Measurements from ENCODE around the gene SUN5.

SUN5 gene

DNA sequence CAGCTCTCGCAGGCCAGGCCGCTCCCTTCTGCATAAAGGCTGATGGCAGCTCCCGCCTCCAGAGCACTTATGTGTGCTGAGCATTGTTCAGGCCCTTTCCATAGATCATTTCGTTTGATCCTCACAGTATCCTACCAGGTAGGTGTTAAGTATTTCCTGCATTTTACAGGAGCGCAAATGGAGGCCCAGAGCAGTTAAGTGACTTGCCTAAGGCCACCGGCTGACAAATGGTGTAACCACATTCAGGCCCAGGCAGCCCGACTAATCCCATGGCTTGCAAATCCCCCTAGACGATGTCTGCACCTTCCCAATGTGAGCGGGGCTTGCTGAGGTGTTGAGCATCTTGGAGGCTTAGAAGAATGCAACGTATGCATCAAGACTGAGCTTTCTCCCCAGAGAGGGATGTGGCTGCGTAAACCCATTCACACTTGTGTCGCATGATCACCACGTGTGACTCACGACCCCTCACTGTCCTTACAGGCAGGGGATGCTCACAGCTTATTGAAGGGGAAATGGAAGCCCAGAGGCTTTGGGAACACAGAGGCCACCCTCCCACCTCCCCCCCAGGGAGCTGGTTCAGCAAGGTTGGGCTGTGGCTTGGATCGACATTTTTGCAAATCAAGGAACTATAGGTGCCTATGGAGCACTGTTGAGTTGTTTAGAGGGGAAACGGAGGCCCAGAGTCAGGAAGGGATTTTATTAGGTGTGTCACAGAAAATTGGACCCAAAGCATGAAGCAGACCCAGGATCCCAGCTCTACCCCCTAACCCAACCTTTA, 10.3 kb upstream of the SUN5 start:
- DNase-seq (ENCODE audit: low read depth in 2 of 2) = no peak

DNA sequence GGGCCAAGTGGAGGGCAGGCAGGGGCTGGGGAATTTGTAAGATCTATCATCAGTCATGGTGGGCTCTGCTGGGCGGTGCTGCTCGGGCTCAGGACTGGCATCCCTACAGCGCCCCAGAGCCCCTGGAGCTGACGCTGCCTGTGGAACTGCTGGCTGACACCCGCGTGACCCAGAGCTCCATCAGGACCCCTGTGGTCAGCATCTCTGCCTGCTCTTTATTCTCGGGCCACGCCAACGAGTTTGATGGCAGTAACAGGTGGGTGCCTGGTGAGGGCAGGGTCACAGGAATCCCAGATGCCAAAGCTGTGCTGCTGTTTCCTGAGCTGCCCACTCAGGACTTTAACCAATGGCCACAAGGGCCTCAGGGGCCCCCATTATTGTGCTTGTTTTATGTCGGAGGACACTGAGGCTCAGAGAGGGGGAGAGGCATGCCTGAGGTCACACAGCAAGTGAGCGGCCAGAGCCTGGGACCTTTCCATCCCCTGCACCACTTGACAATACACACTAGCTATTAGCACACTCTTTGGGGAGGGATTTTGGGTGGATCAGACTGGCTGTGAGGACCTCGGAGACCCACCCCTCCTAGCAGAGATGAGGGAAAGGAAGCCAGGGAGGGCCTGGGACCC, 9.6 kb upstream of the SUN5 start:
- no peak for DNase-seq (ENCODE audit: low read depth in 2 of 2)

DNA sequence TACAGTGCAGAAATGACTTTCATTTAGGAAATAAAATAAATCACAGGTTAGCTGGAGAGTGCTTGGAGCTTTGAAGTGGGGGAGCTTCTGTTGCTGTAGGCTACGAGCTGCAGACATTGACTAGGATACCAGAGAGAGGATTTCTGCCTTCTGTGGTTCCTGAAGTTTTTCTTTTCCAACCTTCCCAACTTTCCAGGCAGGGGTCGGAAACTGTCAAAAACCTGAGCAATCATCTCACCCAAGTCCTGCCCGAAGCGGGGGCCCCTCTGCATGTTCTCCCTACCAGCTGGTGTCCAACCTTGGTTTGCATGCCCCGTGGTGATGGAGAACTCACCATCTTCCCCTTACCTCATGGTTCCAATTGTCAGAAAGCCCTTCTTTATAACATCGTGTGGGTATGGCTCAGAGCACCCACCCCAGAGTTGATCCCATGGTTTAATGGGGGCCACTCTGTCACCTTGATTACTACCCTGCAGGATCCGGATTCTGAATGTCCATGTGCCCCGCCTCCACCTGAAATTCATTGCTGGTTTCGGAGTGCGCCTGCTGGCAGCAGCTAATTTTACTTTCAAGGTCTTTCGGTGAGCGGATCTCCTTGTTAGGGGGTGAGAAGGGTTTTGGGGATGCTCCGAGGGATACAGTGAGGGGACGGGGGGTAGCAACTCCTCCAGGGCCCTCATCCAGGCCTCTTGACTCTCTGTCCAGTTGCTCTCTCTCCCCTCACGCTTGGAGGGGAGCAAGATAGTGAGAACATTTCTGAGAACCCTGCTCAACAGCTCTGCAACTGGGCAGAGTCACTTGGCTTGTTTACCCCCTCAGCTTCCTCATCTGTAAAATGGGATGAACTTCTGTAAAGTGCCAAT, 8.3 kb upstream of the SUN5 start:
- no peak for DNase-seq (ENCODE audit: low read depth in 2 of 2)

DNA sequence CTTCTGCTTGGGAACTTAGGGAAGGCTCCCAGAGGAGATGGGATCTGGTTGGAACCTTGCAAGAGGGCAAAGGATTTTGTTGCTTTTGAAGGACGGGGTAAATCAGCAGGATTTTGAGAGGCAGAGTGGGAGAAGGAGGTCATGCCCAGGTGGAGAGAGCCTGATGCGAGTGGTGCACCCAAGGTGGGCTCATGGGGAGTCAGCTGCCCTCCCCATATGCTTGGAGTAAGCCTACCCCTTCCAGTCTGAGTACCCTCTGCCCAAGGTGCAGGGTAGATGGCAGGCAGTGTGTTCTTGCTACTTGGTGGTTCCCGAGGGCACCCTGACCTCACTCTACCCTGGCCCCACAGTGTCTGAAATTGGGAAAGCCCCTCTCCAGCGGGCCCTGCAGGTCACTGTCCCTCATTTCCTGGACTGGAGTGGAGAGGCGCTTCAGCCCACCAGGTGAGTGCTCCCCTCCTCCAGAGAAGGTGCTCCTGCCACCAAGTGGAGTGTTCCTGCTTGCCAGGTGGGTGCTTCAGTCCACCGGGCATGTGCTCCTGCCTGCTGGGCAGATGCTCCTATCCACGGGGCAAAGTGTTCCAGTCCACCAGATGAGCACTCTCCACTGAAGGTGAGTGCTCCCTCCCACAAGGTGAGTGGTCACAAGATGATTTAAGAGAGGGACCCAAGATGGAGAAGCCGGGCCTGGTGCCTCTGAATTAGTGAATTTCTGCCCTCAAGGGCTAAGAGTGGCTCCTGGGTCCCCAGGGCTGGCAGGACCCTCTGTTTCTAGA, 6.6 kb upstream of the SUN5 start:
- no peak for DNase-seq (ENCODE audit: low read depth in 2 of 2)

DNA sequence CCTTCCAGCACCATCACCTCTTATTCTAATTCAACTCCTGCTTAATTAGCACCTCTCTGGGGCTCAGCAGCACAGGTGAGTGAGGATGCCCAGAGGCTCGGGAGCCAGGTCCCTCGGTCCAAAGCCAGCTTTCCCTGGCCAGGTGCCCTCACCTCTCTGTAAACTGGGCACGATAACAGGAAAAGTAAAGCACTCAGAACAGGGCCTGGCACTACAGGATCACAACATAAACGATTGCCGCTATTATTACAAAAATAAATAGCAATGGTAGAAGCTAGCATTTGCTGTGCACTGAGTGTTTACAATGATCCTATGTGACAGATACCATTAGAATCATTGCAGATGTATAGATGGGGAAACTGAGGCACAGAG, 5.9 kb upstream of the SUN5 start:
- DNase-seq (ENCODE audit: low read depth in 2 of 2) = no peak

DNA sequence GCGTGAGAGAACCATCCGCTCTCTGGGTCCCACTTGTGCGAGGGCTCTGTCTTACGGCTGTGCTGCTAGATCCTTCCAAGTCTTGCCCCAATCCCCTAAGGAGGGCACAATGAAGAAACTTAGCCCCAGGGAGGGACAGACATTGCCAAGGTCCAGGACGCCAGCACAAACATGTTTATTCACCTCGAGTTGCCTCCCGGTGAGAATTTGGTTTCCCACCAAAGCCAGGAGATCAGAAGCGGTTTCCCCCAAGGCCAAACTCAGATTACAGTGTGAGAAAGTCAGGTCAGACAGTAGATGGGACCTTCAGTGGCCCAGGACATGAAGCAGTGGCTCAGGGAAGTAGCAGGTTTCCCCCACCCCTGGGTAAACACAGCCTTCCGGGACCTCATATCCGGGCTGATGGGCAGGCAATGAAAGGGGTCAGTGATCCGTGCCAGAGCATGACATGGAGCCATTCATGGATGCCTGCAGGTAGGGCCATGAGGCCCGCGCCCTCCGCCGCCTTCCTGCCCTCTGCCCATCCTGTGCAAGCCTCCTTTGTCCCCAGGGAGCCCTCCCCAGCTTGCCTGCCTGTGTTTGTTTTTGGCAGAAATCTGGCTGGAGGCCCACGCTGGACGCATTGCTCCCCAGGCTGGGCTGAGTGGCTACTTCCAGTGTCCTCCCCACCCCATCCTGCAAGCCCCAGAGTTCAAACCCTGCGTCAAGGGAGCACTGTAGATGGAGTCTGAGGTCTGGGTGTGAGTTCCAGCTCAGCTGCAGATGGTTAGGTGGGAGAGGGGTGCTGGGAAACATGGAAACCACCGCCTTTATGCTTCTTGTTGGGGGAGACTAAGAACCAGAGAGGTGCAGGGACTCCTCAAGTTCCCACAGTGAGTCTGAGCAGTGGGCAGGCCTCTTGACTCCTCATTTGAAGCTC, 5.2 kb upstream of the SUN5 start:
- no peak for DNase-seq (ENCODE audit: low read depth in 2 of 2)

DNA sequence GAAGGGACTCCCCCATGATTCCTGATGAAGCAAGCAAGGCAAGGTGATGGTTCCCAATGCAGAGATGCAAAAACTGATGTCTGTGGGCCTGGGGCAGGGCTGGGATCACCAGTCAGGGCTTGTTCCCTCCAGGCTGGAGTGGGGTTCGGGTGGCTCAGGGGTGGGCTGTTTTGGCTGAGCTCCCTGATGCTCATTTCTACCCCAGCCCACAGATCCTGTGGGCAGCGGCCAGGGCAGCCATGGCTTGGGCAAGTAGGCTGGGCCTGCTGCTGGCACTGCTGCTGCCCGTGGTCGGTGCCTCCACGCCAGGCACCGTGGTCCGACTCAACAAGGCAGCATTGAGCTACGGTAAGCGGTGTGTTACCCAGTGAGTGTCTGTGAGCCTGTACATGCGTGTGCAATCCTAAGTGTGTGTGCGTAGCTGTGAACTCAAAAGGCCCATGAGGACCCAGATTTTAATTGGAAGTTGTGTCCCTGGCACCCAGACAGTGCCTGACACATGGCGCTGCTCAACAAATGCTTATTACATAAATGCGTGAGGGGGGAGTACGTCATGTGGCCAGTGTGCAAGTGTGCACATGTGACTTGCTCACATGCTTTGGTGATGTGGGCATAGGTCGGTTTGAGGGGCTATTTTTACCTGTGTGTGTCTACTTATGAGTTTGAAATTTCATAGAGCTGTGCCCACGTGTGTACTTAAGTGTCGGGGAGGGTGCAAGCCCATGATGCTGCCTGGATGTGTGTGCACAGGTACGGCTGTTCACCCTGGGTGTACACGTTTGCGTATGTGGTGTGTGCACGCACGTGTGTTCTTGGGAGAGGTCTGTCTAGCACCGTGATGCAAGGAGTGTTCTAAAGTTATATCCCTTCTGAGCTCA, 4.3 kb upstream of the SUN5 start:
- no peak for DNase-seq (ENCODE audit: low read depth in 2 of 2)

DNA sequence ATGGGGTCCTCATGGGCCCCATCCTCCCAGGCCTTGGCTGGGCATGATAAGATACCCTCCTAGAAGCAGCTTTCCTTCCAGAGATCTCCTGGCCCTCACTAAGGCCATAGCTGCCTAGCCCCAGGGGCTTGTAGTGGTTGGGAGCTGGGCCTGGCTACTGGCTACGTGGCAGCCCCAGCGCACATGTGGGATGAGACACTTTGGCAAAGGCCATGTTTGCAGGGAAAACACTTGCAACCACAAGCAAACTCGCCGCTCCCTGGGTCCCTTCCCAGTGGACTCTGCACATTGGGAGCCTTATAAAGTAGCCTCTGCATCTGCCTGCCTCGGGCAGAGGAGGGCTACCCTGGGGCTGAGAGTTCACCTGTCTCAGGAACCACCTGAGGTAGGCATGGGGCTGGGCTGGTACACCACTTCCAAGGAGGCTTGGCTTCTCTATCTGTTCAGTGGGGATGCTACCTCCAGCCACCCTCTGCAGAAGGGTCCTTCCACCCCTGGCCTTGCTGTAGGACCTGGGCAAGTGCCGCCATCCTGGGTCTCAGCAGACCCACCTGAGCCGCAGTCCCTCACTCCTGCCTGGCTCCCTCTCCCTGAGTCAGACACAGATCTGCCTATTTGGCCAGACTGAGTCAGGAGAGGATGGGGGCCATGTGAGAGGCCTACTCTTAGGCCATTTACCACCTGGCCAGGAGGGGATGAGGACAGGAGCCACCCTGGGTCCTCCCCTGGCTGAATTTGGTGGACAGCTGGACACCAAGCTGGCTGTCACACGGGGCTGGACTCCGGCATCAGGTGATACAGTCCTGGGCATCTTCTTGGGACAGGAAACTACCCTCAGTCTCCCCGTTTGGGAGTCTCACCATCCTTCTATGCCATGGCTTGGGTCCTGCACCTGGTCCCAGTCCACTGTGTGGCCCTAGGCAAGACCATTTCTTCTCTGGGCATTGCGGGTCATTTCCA, 3.4 kb upstream of the SUN5 start, which contains the start of gene BPIFB2:
Gene BPIFB2 (plus strand): TSS at position 329 of the 960 bp plus-strand sequence. CDS start 871 bp downstream, outside the sequence.
- DNase-seq (ENCODE audit: low read depth in 2 of 2) = no peak

DNA sequence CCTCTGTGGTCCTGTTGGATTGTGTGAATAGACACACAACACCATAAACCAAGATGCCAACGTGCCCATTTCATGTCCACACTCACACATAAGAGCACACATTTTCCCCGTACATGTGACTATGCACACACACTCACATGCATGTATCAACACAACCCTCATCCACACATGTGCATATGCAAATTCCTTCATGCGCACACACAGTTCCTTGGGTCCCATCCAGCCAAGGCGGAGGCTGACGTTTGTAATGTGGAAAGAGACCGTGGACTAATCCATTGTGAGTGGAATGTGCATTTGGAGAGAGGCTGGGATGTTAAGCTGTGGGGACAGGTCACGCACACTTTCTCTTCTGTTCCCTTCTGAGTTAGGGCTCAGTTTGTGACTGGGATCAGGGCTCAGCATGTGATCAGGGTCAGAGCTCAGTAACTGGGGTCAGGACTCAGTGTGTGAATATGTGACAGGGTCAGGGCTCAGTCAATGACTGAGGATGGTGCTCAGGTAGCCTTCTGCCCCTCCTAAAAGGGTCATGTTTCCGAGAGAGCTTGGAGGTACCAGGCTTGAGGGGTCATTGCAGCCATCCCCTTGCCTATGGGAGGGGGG, 2.6 kb upstream of the SUN5 start:
- DNase-seq (ENCODE audit: low read depth in 2 of 2) = no peak

DNA sequence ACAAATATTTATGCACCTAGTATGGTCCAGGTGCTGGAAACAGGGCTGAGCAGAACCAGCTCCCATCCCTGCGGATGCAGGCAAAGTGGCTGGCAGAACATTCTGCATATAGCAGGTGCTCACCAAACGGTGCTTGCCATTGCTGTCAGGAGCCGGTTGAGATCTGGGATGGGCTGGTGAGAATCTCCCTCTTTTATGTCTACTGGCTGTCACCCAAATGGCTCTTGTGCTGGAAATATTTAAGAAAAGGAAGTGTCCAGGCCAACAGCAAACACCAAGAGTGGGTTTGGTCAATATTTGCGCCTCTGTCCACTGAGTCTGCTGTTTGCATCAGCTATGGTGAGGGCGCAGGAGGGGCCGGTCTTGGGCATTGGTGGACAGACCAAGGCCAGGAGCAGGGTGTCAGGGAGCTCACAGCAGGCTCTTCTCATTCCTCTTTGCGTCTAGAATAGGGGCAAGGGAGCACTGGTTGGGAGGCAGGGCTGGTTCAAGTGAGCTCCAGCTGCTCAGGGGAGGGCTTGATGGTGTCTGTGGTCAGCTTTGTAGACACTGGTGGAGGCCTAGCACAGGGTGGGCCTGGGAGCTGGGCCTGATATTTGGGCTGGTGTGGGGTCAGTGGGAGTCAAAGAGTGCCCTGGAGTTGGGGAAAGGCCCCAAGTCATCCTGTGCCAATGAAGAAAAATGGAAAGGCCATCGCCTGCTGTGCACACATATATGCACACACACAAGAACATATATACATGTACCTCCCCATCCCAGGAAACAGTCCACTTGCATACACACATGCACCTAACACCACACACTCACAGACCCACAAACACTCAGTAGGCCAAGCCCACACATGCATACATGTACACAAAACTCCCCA, 1.9 kb upstream of the SUN5 start:
- no peak for DNase-seq (ENCODE audit: low read depth in 2 of 2)

DNA sequence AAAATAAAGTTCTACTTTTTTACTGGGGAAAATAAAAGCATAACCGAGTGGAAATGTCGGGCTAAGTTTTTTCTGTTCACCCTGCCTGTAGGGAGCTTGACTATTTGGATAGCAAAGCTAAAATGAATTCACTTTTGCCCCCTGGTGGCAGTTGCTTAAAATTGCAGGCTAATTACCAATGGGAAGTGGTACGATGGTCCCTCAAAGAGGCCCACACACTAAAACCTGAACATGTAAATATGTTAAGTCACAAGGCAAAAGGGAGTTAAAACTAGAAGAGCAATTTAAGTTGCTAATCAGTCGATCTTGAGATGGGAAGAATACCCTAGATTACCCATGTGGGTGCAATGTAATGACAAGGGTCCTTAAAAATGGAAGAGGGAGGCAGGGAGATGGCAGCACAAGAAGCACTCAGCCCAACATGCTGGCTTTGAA, 916 bp upstream of the SUN5 start:
- DNase-seq (ENCODE audit: low read depth in 2 of 2) = no peak

DNA sequence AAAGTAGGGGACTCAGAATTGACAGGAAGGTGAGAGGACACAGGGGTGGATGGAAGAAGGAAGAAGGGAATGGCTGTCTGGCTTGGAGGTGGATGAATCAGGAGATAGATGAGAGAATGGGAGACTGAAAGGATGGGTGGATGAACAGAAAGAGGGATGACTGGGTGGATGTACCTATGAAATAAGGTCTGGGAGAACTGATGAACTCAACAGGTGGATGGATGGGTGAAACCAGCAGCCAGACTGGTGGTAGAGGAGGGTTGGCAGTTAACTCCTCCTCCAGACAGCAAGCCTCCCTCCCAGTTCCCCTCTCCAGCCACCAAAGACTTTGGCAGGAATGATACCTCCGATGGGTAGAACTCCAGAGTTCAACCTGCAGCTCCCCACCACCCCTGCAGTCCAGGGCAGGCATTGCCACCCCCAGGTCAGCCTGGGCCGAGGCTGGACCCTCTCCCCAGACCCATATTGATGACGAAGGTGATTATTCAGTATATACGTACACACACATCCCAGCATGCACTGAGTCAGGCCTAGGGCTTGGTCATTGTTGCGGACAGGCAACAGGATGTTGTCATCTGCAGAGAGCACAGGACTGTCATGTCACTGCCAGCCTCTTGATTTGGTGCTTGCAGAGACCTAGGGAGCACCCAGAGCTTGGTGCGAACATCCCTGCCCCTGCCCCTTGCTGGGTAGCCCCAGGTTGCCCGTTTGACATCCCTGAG, 2.0 kb downstream of the SUN5 start:
- DNase-seq (ENCODE audit: low read depth in 2 of 2) = no peak

DNA sequence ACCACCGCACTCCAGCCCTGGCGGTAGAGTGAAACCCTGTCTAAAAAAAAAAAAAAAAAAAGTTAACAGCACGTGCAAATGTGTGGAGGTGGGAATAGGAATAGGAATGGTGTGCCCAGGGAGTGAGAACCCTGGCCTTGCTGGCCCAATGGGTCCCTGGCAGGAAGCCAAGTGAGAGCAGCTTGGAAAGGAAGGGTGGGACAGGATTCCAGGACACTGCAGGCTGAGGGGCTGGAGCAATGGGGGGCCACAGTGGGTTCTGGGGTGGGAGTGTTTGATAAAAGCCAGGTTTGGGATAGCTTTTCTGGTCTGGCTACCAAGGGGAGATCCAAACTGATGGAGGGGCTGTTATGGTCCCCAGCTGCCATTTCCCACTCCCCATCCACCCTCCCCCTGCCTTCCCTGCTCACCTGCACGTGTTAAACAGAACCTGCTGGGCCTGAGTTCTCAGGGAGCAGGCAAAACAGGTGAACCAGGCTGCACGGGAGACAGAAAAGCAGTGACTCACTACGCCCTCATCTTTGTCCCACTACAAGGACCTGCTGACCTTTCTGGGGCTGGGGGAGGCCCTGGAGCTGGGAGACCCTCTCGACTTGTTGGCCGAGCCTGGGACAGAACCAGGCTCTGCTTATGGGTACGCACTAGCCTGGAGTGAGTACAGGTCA, 3.3 kb downstream of the SUN5 start:
- no peak for DNase-seq (ENCODE audit: low read depth in 2 of 2)

DNA sequence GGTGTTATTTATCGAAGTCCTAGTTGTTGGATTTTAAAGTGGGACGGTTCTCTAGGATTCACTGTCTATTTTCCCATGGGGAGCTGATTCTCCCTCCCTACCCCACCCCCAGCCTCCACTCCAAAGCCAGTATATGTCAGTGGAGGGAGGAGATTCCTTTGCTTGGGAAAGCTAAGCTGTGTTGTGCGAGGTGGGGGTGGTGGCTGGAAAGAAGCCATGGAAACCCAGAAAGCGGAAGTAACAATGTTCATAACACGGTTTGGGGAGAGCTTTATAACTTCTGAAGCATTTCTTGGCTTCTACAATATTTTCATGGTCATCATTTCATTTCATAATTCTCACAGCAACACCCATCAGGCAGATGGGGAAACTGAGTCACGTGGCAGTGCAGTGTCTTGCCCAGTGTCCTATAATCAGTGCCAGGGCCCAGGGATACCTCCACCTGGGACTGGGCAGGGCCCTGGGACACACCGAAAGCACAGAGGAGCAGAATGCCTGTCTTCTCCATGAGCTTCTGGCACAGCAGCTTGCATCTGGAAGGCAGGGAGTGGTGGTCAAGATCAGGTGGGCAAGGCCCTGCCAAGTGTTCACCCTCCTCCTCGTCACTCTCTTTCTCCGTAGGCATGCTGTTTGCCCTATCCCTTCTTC, 4.5 kb downstream of the SUN5 start:
- no peak for DNase-seq (ENCODE audit: low read depth in 2 of 2)

DNA sequence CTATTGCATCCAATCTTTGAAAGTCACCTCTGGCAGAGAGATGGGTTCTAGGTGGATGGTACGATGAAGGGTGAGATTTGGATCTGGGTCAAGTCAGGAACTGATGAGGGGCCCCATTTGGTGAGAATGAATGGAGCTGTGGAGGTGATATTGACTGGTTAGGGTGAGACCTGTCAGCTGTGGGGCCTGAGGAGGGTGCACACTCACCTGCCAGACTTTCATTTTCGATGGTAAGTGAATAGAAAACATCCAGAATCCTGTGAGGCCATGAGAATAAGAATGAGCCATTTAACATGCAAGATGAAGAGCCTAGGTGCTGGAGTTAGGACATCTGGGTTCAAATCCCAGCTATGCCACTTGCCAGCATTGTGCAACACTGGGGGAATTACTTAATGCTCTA, 6.8 kb downstream of the SUN5 start:
- no peak for DNase-seq (ENCODE audit: low read depth in 2 of 2)
